B cell (primary cell): Measurements from ENCODE around the gene DTX4. TPM values are rescaled to one million over a fixed set of nuclear protein-coding genes. Genes with fewer than 3 reads are reported as not detected.

Source experiments
- ATAC-seq: fragments of 200-7000 bp; cut with Tn5 transposase; one replicate; pipeline ENCODE4 v1.10.0; 2021; ENCODE audit warnings: low read depth, mild to moderate bottlenecking, moderate number of reproducible peaks, moderate library complexity
- CTCF ChIA-PET: fragments of 350-600 bp; sonication (Branson Sonifier 250); formaldehyde crosslinking; loops from one replicate; lab custom pipeline; 2021; ENCODE audit warnings: antibody characterized with exemption, inconsistent platforms; lab: Charles Lee
- POLR2A ChIA-PET: fragments of 350-600 bp; sonication (Branson Sonifier 250); formaldehyde crosslinking; loops from one replicate; lab custom pipeline; 2021; ENCODE audit warnings: antibody characterized with exemption; lab: Charles Lee
- DNase-seq: peaks from one replicate; pipeline ENCODE4 v3.0.0; 2013
- H2AFZ ChIP-seq: 2 replicates; pipeline ENCODE4 v1.6.1; 2012; ENCODE audit warnings: mild to moderate bottlenecking, low read depth, low read length; ENCODE audit not compliant: insufficient read depth, poor library complexity, severe bottlenecking
- H3K27ac ChIP-seq, 2 donors: 1 replicate in 1 of 2; 2 replicates in 1 of 2; pipeline ENCODE4 v1.5.1; 2012 to 2013; ENCODE audit warnings: low read length in 2 of 2, mild to moderate bottlenecking in 2 of 2, moderate library complexity in 1 of 2
- H3K27me3 ChIP-seq, 4 experiments: fragments of 200-600 bp in 1 of 4; sonication (generic) in 1 of 4; replicated peaks in 1 of 4; 1 replicate in 2 of 4; 2 replicates in 2 of 4; pipeline versions ENCODE4 v1.6.1 to v1.7.0; 2013 to 2016; ENCODE audit warnings: low read length in 3 of 4, mild to moderate bottlenecking in 2 of 4, mixed read lengths in 1 of 4, moderate library complexity in 1 of 4; ENCODE audit not compliant: insufficient read depth in 4 of 4, control insufficient read depth in 3 of 4; ENCODE audit errors: control extremely low read depth in 1 of 4
- H3K36me3 ChIP-seq, 2 experiments: replicated peaks in 1 of 2; 1 replicate in 1 of 2; 2 replicates in 1 of 2; pipeline versions ENCODE4 v1.6.1 to v1.7.1; 2013; ENCODE audit warnings: low read length in 1 of 2; ENCODE audit not compliant: insufficient read depth in 2 of 2, control insufficient read depth in 1 of 2; ENCODE audit errors: control extremely low read depth in 1 of 2, extremely low read depth in 1 of 2
- H3K4me1 ChIP-seq, 2 donors: fragments of 200-600 bp in 1 of 2; sonication (generic) in 1 of 2; 1 replicate in 1 of 2; 2 replicates in 1 of 2; pipeline versions ENCODE4 v1.5.1 to v1.6.1; 2013 to 2017; ENCODE audit warnings: low read length in 2 of 2; ENCODE audit not compliant: control insufficient read depth in 2 of 2, insufficient read depth in 2 of 2
- H3K4me2 ChIP-seq: replicated peaks from 2 replicates; pipeline ENCODE3; 2012; ENCODE audit warnings: mild to moderate bottlenecking, low read depth, low read length; ENCODE audit not compliant: poor library complexity, severe bottlenecking
- H3K4me3 ChIP-seq, 5 experiments: fragments of 200-600 bp in 1 of 5; sonication (generic) in 1 of 5; 1 replicate in 3 of 5; 2 replicates in 2 of 5; pipeline versions ENCODE4 v1.5.1 to v1.7.0; 2011 to 2016; ENCODE audit warnings: low read length in 4 of 5, mild to moderate bottlenecking in 4 of 5, low read depth in 2 of 5, control low read depth in 1 of 5, moderate library complexity in 1 of 5; ENCODE audit not compliant: insufficient read depth in 1 of 5; ENCODE audit errors: control extremely low read depth in 1 of 5, extremely low read depth in 1 of 5
- H3K79me2 ChIP-seq: fragments of 200-600 bp; sonication (generic); one replicate; pipeline ENCODE4 v1.6.0; 2016; ENCODE audit warnings: low read length; ENCODE audit not compliant: control insufficient read depth, insufficient read depth
- H3K9ac ChIP-seq: fragments of 200-600 bp; sonication (generic); 2 replicates; pipeline ENCODE4 v1.6.1; 2017; ENCODE audit warnings: mild to moderate bottlenecking, low read length, moderate library complexity
- H3K9me3 ChIP-seq, 3 donors: one replicate each; pipeline versions ENCODE4 v1.6.1 to v1.7.1; 2013; ENCODE audit warnings: low read length in 2 of 3; ENCODE audit not compliant: control insufficient read depth in 2 of 3, insufficient read depth in 1 of 3; ENCODE audit errors: control extremely low read depth in 1 of 3
- H4K20me1 ChIP-seq: 2 replicates; pipeline ENCODE4 v1.6.0; 2012; ENCODE audit warnings: mild to moderate bottlenecking, low read length; ENCODE audit not compliant: insufficient read depth, control insufficient read depth, poor library complexity, severe bottlenecking
- H3K27ac Mint-ChIP-seq: one replicate; pipeline ENCODE4 v1.8.0; 2021; ENCODE audit warnings: mixed read lengths
- H3K27me3 Mint-ChIP-seq: one replicate; pipeline ENCODE4 v1.8.0; 2021; ENCODE audit warnings: mixed read lengths
- H3K4me1 Mint-ChIP-seq: one replicate; pipeline ENCODE4 v1.8.0; 2021; ENCODE audit warnings: mixed read lengths
- H3K4me3 Mint-ChIP-seq: one replicate; pipeline ENCODE4 v1.8.0; 2021; ENCODE audit warnings: mixed read lengths
- H3K9me3 Mint-ChIP-seq: one replicate; pipeline ENCODE4 v1.8.0; 2022; ENCODE audit warnings: mixed read lengths; ENCODE audit not compliant: insufficient read depth
- CTCF ChIP-seq: fragments of 200-600 bp; IDR thresholded peaks from one replicate; pipeline ENCODE4 v1.8.0; 2022; ENCODE audit warnings: antibody characterized with exemption, mild to moderate bottlenecking
- EZH2 ChIP-seq: IDR thresholded peaks from 2 replicates; pipeline ENCODE4 v1.6.1; 2012; ENCODE audit warnings: borderline replicate concordance, low read depth, mild to moderate bottlenecking, moderate library complexity, low read length; ENCODE audit not compliant: insufficient read depth, poor library complexity, severe bottlenecking
- WGBS: methylation state at CpG from one replicate; pipeline ENCODE4 v1.1.5; 2013; ENCODE audit warnings: missing lambda C conversion rate; ENCODE audit not compliant: insufficient coverage; 5-methylcytosine and 5-hydroxymethylcytosine counted together
- intact Hi-C: fragments of 100-400 bp; cut with micrococcal nuclease; formaldehyde crosslinking; loops from one replicate; pipeline ENCODE4 v1.10.0; 2022
- polyA plus RNA-seq: library from polyadenylated mRNA; depleted of rRNA; stranded (reverse); fragments of >200 nt; gene quantifications from 2 replicates; pipeline ENCODE4 v1.2.3, GENCODE V29; 2012
- total RNA-seq, 2 donors: library from RNA; stranded (reverse); fragments of 120-200 nt in 1 of 2; gene quantifications; 1 replicate in 1 of 2; 2 replicates in 1 of 2; pipeline versions ENCODE4 v1.2.3 to v1.2.4, GENCODE V29; 2013 to 2022

DTX4 gene
- total and polyA plus RNA-seq, 2 donors (not counting 1 experiment from before 2014, with no cell fraction given), result 11.7 to 43.3 TPM

GRCh38 chr11:59141673-59142460 is 30.1 kb upstream of the DTX4 start:
- peak overlapping the region; percentile 80 for H3K9ac ChIP-seq
- no peaks in the 10 kb centered on the region for H3K27me3 Mint-ChIP-seq
- TF ChIP-seq CTCF (peak; percentile 27), EZH2 (no peak)

More at GRCh38 chr11:59141673-59142460, 30.1 kb upstream of the DTX4 start:
- POLR2A ChIA-PET, result interaction anchor here (0.7 to 1.8 kb wide), 6 partner anchors 14 to 83 kb away, joined by 3 to 11 read pairs (median 4); no protein-coding TSS in a partner anchor
- H3K27ac Mint-ChIP-seq, result peak overlapping the region; percentile 87
- Histone ChIP-seq H3K4me3 (peak overlapping the region; percentile 81 to 94 (median 89)), H3K27me3 (no peaks in the 10 kb centered on the region), H3K9me3 (no peaks in the 10 kb centered on the region), H3K36me3 (peaks cover 2 to 10% of the 10 kb centered on the region in 2 experiments), H2AFZ (peak overlapping the region; percentile 88), H3K4me1 (peaks cover 31 to 38% of the 10 kb centered on the region in 2 donors), H3K4me2 (peak overlapping the region; percentile 96), H3K79me2 (peaks cover 54% of the 10 kb centered on the region), H3K27ac (peak overlapping the region; percentile 88 to 90), H4K20me1 (no peaks in the 10 kb centered on the region)
- ATAC-seq, result no peak
- WGBS, result 3% methylated on average over 3 of the region's 3 CpGs
- no peaks in the 10 kb centered on the region for H3K9me3 Mint-ChIP-seq
- intact Hi-C loops, result loop anchor here (1.0 to 5.0 kb wide), 7 partner anchors 16 to 1475 kb away; partner anchors contain the start of genes ZDHHC5 and ZFP91
- DNase-seq, result no peak
- CTCF ChIA-PET, result interaction anchor here (1.1 to 3.8 kb wide), 9 partner anchors 10 to 489 kb away, joined by 3 to 94 read pairs (median 5); partner anchors contain the start of gene DTX4
- H3K4me3 Mint-ChIP-seq, result peak overlapping the region; percentile 97
- H3K4me1 Mint-ChIP-seq, result peaks cover 58% of the 10 kb centered on the region
